ENCODE results near the gene HS3ST4. TPM values are rescaled to one million over a fixed set of nuclear protein-coding genes. Genes with fewer than 3 reads are reported as not detected.

The HS3ST4 gene
- total and polyA plus RNA-seq, 2 donors (not counting 3 experiments of a cell fraction or from before 2014, with no cell fraction given): not detected

GRCh38 chr16:26120729-26121128 is 429.0 kb downstream of the HS3ST4 start:
- FAIRE-seq (no peak), DNase-seq (ENCODE audit: low read depth, low spot score) (no peak)
- intact Hi-C loops (cut with micrococcal nuclease) (no loop called here), dilution Hi-C loops (cut with MboI; ENCODE audit: extremely low pct_ligation_motif_present, low sequenced_read_pairs) (no loop called here)
- BruUV-seq (replicated peaks): no TSS peak
- Histone ChIP-seq H3K36me3 (ENCODE audit: control insufficient read depth in 2 of 2, extremely low read depth in 1 of 2, insufficient read depth in 2 of 2, low read length in 2 of 2) (no peaks in the 10 kb centered on the region), H3K27ac (ENCODE audit: insufficient read depth, low read depth, low read length) (no peak overlapping the region), H3K4me2 (ENCODE audit: insufficient read depth, low read length) (no peak overlapping the region), H3K9ac (replicated peaks; ENCODE audit: extremely low read depth, insufficient read depth, low read length) (no peak overlapping the region), H3K9me3 (replicated peaks; ENCODE audit: control insufficient read depth, insufficient read depth, low read length) (no peaks in the 10 kb centered on the region), H2AFZ (ENCODE audit: low read depth, low read length) (no peak overlapping the region), H3K4me1 (ENCODE audit: control insufficient read depth, extremely low read depth, insufficient read depth, low read length) (no peaks in the 10 kb centered on the region), H3K79me2 (ENCODE audit: control insufficient read depth, insufficient read depth, low read length) (no peaks in the 10 kb centered on the region), H4K20me1 (replicated peaks; ENCODE audit: control insufficient read depth, extremely low read depth, insufficient read depth, low read length) (no peaks in the 10 kb centered on the region), H3K27me3 (ENCODE audit: control insufficient read depth in 2 of 2, insufficient read depth in 2 of 2, low read length in 2 of 2) (no peaks in the 10 kb centered on the region), H3K9me1 (replicated peaks; ENCODE audit: control insufficient read depth, extremely low read depth, insufficient read depth, low read length) (no peaks in the 10 kb centered on the region), H3K4me3 (replicated peaks in 1 of 3; ENCODE audit: insufficient read depth in 1 of 3, low read depth in 1 of 3, low read length in 3 of 3) (no peak overlapping the region)
- ChIA-PET POLR2A (no interaction called here), CTCF (no interaction called here)
- TF ChIP-seq JUN (IDR thresholded peaks at IDR 0.05; ENCODE audit: borderline replicate concordance, insufficient read depth, insufficient read length, low read depth): no peak
- TF ChIP-seq, protein P1, sequence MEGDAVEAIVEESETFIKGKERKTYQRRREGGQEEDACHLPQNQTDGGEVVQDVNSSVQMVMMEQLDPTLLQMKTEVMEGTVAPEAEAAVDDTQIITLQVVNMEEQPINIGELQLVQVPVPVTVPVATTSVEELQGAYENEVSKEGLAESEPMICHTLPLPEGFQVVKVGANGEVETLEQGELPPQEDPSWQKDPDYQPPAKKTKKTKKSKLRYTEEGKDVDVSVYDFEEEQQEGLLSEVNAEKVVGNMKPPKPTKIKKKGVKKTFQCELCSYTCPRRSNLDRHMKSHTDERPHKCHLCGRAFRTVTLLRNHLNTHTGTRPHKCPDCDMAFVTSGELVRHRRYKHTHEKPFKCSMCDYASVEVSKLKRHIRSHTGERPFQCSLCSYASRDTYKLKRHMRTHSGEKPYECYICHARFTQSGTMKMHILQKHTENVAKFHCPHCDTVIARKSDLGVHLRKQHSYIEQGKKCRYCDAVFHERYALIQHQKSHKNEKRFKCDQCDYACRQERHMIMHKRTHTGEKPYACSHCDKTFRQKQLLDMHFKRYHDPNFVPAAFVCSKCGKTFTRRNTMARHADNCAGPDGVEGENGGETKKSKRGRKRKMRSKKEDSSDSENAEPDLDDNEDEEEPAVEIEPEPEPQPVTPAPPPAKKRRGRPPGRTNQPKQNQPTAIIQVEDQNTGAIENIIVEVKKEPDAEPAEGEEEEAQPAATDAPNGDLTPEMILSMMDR (IDR thresholded peaks at IDR 0.05; ENCODE audit: extremely low read depth in 1 of 2, insufficient read depth in 1 of 2, low read depth in 1 of 2, low read length in 2 of 2): no peak
- TF ChIP-seq FOS (IDR thresholded peaks at IDR 0.05; ENCODE audit: borderline replicate concordance, insufficient read depth, low read length): no peak
- no peak for TF ChIP-seq EZH2 (IDR thresholded peaks at IDR 0.05; ENCODE audit: borderline replicate concordance, low read depth, low read length, severe bottlenecking)
- no peak for TF ChIP-seq GATA2 (IDR thresholded peaks at IDR 0.05; ENCODE audit: insufficient read depth, insufficient read length, low read depth, low read length)
- no peak for TF ChIP-seq MYC (IDR thresholded peaks at IDR 0.05; ENCODE audit: low read depth, low read length)
- no peak for TF ChIP-seq POLR2A (IDR thresholded peaks at IDR 0.05; ENCODE audit: low read depth, low read length)
- no peak for TF ChIP-seq POLR2AphosphoS5 (IDR thresholded peaks at IDR 0.05; ENCODE audit: insufficient read depth, low read depth, low read length)
- TF ChIP-seq, protein P2, sequence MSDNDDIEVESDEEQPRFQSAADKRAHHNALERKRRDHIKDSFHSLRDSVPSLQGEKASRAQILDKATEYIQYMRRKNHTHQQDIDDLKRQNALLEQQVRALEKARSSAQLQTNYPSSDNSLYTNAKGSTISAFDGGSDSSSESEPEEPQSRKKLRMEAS (IDR thresholded peaks at IDR 0.05; ENCODE audit: insufficient read depth, insufficient read length): no peak

Data from endothelial cell of umbilical vein (primary cell).